HepG2 (cell line): ENCODE data around the gene AHCYL1. TPM values are rescaled to one million over a fixed set of nuclear protein-coding genes. Genes with fewer than 3 reads are reported as not detected.
A peak's percentile ranks its signal among the peaks of the same experiment; 100 is the strongest.

Experiments used
- AHDC1 ChIP-seq: sonication (generic); formaldehyde crosslinking; IDR thresholded peaks from 2 replicates; pipeline ENCODE4 v1.5.1; 2020; ENCODE audit warnings: mild to moderate bottlenecking, missing genetic modification reagents, borderline replicate concordance
- CHD4 ChIP-seq: fragments of 200-600 bp; sonication (generic); IDR thresholded peaks from 2 replicates; pipeline ENCODE4 v1.7.0; 2017; ENCODE audit warnings: mild to moderate bottlenecking, low read length, borderline replicate concordance
- CTCF ChIP-seq: sonication (generic); formaldehyde crosslinking; IDR thresholded peaks from 2 replicates; pipeline ENCODE4 v1.5.0; 2020; ENCODE audit warnings: mild to moderate bottlenecking, missing genetic modification reagents, moderate library complexity
- FOXM1 ChIP-seq: sonication (generic); formaldehyde crosslinking; IDR thresholded peaks from 2 replicates; pipeline ENCODE4 v1.5.0; 2020; ENCODE audit warnings: missing genetic modification reagents
- GATAD2A ChIP-seq: IDR thresholded peaks from 2 replicates; pipeline ENCODE4 v1.6.1; 2016
- HMGA1 ChIP-seq: sonication (generic); formaldehyde crosslinking; conservative IDR thresholded peaks from 2 replicates; pipeline ENCODE4 v1.4.0; 2020; ENCODE audit warnings: missing genetic modification reagents
- MTA3 ChIP-seq: sonication (generic); formaldehyde crosslinking; IDR thresholded peaks from 2 replicates; pipeline ENCODE4 v1.4.0; 2020; ENCODE audit warnings: missing genetic modification reagents
- SCMH1 ChIP-seq: sonication (generic); formaldehyde crosslinking; IDR thresholded peaks from 2 replicates; pipeline ENCODE4 v1.9.0; 2021; ENCODE audit warnings: missing genetic modification reagents, mild to moderate bottlenecking, borderline replicate concordance
- SRSF4 ChIP-seq: fragments of 200-400 bp; formaldehyde crosslinking; IDR thresholded peaks from one replicate; pipeline ENCODE4 v1.6.1; 2018; ENCODE audit warnings: mild to moderate bottlenecking, low read depth, low read length, moderate library complexity; ENCODE audit not compliant: poor library complexity, severe bottlenecking
- ZNF207 ChIP-seq: fragments of 450-650 bp; IDR thresholded peaks from 2 replicates; pipeline ENCODE4 v1.6.1; 2016; ENCODE audit warnings: antibody characterized with exemption, borderline replicate concordance
- ZNF547 ChIP-seq: sonication (generic); formaldehyde crosslinking; IDR thresholded peaks from 2 replicates; pipeline ENCODE4 v1.5.1; 2020; ENCODE audit warnings: mild to moderate bottlenecking, missing genetic modification reagents
- ZNF557 ChIP-seq: sonication (generic); formaldehyde crosslinking; IDR thresholded peaks from 2 replicates; pipeline ENCODE4 v1.4.0; 2020; ENCODE audit warnings: missing genetic modification reagents
- ZNF564 ChIP-seq: sonication (generic); formaldehyde crosslinking; IDR thresholded peaks from 2 replicates; pipeline ENCODE4 v1.8.1; 2023; ENCODE audit warnings: mild to moderate bottlenecking, missing genetic modification reagents
- ZNF570 ChIP-seq: sonication (generic); formaldehyde crosslinking; IDR thresholded peaks from 2 replicates; pipeline ENCODE4 v1.4.0; 2020; ENCODE audit warnings: mild to moderate bottlenecking, missing genetic modification reagents, borderline replicate concordance
- ZNF646 ChIP-seq: sonication (generic); formaldehyde crosslinking; IDR thresholded peaks from 2 replicates; pipeline ENCODE4 v1.9.0; 2021; ENCODE audit warnings: mild to moderate bottlenecking, missing genetic modification reagents
- polyA plus RNA-seq, 8 experiments: library from polyadenylated mRNA; depleted of rRNA in 3 of 8; stranded (reverse) in 7 of 8; unstranded in 1 of 8; fragments of >200 nt; fragmentation: Illumina TruSeq in 4 of 8; extraction: Trizol in 4 of 8; gene quantifications; 2 replicates each; pipeline versions ENCODE4 v1.2.1 to v1.2.3, GENCODE V29; 2011 to 2016; ENCODE audit warnings: low read depth in 4 of 8, missing spikeins in 1 of 8, mixed read lengths in 1 of 8; ENCODE audit not compliant: insufficient read depth in 1 of 8
- total RNA-seq, 5 experiments: library from RNA; depleted of rRNA; stranded (reverse); fragments of >200 nt; fragmentation: Illumina TruSeq; extraction: Trizol; gene quantifications; 2 replicates each; pipeline ENCODE4 v1.2.3, GENCODE V29; 2016; ENCODE audit warnings: low read depth in 1 of 5

The AHCYL1 gene
- total and polyA plus RNA-seq, 2 of the 13 experiments (the other 11 are each of a cell fraction or from before 2014, with no cell fraction given), result 40.9 to 76.3 TPM

DNA sequence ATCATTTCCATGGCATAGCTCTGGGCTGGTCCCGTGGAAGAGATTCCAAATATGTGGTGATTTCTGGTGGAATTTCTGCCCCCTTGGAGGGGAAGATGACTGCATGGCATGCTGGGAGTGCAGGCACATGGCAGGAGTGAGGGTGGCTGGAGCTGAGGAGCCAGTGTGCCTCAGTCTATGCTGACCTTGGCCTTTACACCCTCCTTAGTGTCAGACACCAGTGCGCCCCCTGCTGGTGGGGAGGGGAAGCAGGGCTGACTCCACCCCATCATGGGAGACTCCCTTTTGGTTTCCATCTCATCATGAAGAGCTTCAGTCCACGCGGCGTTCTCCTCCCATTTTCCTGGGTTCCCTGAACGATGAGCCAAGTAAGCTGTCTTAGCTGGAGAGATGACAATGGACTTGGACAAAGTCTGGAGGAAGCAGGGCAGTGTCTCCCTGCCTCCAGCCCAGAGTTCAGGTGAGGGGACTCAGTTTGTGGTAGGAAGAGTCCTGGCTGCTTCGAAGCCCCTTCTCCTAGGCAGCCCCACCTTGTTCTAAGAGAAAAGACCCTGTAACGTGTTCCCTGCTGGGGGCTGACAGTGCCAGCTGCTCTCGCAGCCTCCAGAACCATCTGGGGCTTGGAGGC is 75.6 kb downstream of the AHCYL1 start (continued):
- TF ChIP-seq AHDC1 (CRISPR knock-in tag) (no peak), MTA3 (CRISPR knock-in tag) (no peak), ZNF564 (CRISPR knock-in tag) (no peak), SCMH1 (CRISPR knock-in tag) (no peak), ZNF547 (no peak), FOXM1 (CRISPR knock-in tag) (no peak), HMGA1 (no peak), CHD4 (0 out of 2 replicates have a peak, but pooled peaks have one; percentile 52), ZNF557 (no peak), ZNF646 (CRISPR knock-in tag) (no peak), GATAD2A (CRISPR knock-in tag) (peak; percentile 45; the same call in 1 of the 2 replicates), SRSF4 (no peak), ZNF207 (no peak), CTCF (CRISPR knock-in tag) (peak; percentile 82), ZNF570 (CRISPR knock-in tag) (no peak)
